CD14-positive monocyte (primary cell): ENCODE results near the gene COX11. TPM values are rescaled to one million over a fixed set of nuclear protein-coding genes. Genes with fewer than 3 reads are reported as not detected.

Source experiments
- DNase-seq, 3 donors: peaks; one replicate each; pipeline ENCODE4 v3.0.0-alpha.2; 2011 to 2022
- H2AFZ ChIP-seq: 2 replicates; pipeline ENCODE4 v1.6.0; 2012; ENCODE audit warnings: mild to moderate bottlenecking, low read depth, low read length, inconsistent platforms; ENCODE audit not compliant: insufficient read depth, poor library complexity, severe bottlenecking
- H3K27ac ChIP-seq, 2 donors: 1 replicate in 1 of 2; 2 replicates in 1 of 2; pipeline ENCODE4 v1.5.1; 2012 to 2013; ENCODE audit warnings: low read length in 2 of 2, control low read depth in 1 of 2, inconsistent platforms in 1 of 2, low read depth in 1 of 2, mild to moderate bottlenecking in 1 of 2
- H3K27me3 ChIP-seq, 2 donors: one replicate each; pipeline versions ENCODE4 v1.6.0 to v1.6.1; 2011 to 2013; ENCODE audit warnings: low read length in 2 of 2; ENCODE audit not compliant: control insufficient read depth in 2 of 2, insufficient read depth in 2 of 2
- H3K36me3 ChIP-seq, 2 donors: replicated peaks in 1 of 2; 1 replicate in 1 of 2; 2 replicates in 1 of 2; pipeline versions ENCODE4 v1.5.1 to v1.6.1; 2012 to 2013; ENCODE audit warnings: low read length in 2 of 2, control low read depth in 1 of 2, inconsistent platforms in 1 of 2, mild to moderate bottlenecking in 1 of 2; ENCODE audit not compliant: insufficient read depth in 2 of 2, control insufficient read depth in 1 of 2
- H3K4me1 ChIP-seq, 2 donors: 1 replicate in 1 of 2; 2 replicates in 1 of 2; pipeline versions ENCODE4 v1.5.1 to v1.6.1; 2012 to 2013; ENCODE audit warnings: low read length in 2 of 2, control low read depth in 1 of 2, inconsistent platforms in 1 of 2, mild to moderate bottlenecking in 1 of 2, moderate library complexity in 1 of 2; ENCODE audit not compliant: insufficient read depth in 2 of 2, control insufficient read depth in 1 of 2
- H3K4me2 ChIP-seq: replicated peaks from 2 replicates; pipeline ENCODE3; 2012; ENCODE audit warnings: low read length, moderate library complexity, mild to moderate bottlenecking; ENCODE audit not compliant: poor library complexity, severe bottlenecking; ENCODE audit errors: extremely low read depth
- H3K4me3 ChIP-seq, 3 experiments: fragments of 200-600 bp in 1 of 3; sonication (generic) in 1 of 3; replicated peaks in 1 of 3; 1 replicate in 2 of 3; 2 replicates in 1 of 3; pipeline ENCODE4 v1.5.1; 2011 to 2013; ENCODE audit warnings: low read length in 3 of 3, mild to moderate bottlenecking in 3 of 3, control low read depth in 2 of 3, low read depth in 2 of 3, inconsistent platforms in 1 of 3, moderate library complexity in 1 of 3
- H3K79me2 ChIP-seq: 2 replicates; pipeline ENCODE4 v1.6.0; 2012; ENCODE audit warnings: mild to moderate bottlenecking, control low read depth, inconsistent platforms, low read length, moderate library complexity; ENCODE audit not compliant: insufficient read depth
- H3K9ac ChIP-seq: 2 replicates; pipeline ENCODE4 v1.6.0; 2017; ENCODE audit warnings: low read length, mild to moderate bottlenecking; ENCODE audit not compliant: insufficient read depth, poor library complexity, severe bottlenecking
- H3K9me3 ChIP-seq, 2 donors: replicated peaks in 1 of 2; 1 replicate in 1 of 2; 2 replicates in 1 of 2; pipeline versions ENCODE4 v1.5.1 to v1.6.1; 2012 to 2013; ENCODE audit warnings: low read length in 2 of 2, control low read depth in 1 of 2; ENCODE audit not compliant: control insufficient read depth in 1 of 2, insufficient read depth in 1 of 2
- H4K20me1 ChIP-seq: 2 replicates; pipeline ENCODE4 v1.6.0; 2012; ENCODE audit warnings: mild to moderate bottlenecking, low read length, control low read depth, moderate library complexity; ENCODE audit not compliant: insufficient read depth
- H3K27ac Mint-ChIP-seq, 7 donors: one replicate each; pipeline ENCODE4 v1.8.0; 2020; ENCODE audit warnings: mild to moderate bottlenecking in 7 of 7, mixed read lengths in 7 of 7, moderate library complexity in 6 of 7, inconsistent platforms in 2 of 7
- H3K27me3 Mint-ChIP-seq, 3 donors: one replicate each; pipeline ENCODE4 v1.8.0; 2021 to 2022; ENCODE audit warnings: low read depth in 3 of 3, mild to moderate bottlenecking in 3 of 3, mixed read lengths in 3 of 3, moderate library complexity in 3 of 3, inconsistent platforms in 1 of 3
- H3K36me3 Mint-ChIP-seq, 2 donors: one replicate each; pipeline ENCODE4 v1.8.0; 2020; ENCODE audit warnings: mixed read lengths in 2 of 2, inconsistent platforms in 1 of 2, mild to moderate bottlenecking in 1 of 2
- H3K4me1 Mint-ChIP-seq: one replicate; pipeline ENCODE4 v1.8.0; 2020; ENCODE audit warnings: mild to moderate bottlenecking, mixed read lengths
- H3K4me3 Mint-ChIP-seq, 2 donors: one replicate each; pipeline ENCODE4 v1.8.0; 2020; ENCODE audit warnings: mild to moderate bottlenecking in 2 of 2, mixed read lengths in 2 of 2, moderate library complexity in 1 of 2
- H3K9me3 Mint-ChIP-seq, 7 donors: one replicate each; pipeline ENCODE4 v1.8.0; 2020 to 2022; ENCODE audit warnings: mixed read lengths in 7 of 7, mild to moderate bottlenecking in 6 of 7, moderate library complexity in 6 of 7, inconsistent platforms in 2 of 7
- CTCF ChIP-seq: fragments of 200-600 bp; IDR thresholded peaks from one replicate; pipeline ENCODE4 v1.8.0; 2022; ENCODE audit warnings: antibody characterized with exemption, mild to moderate bottlenecking
- WGBS: methylation state at CpG from one replicate; pipeline ENCODE4 v1.1.5; 2013; ENCODE audit warnings: missing lambda C conversion rate; ENCODE audit not compliant: insufficient coverage; 5-methylcytosine and 5-hydroxymethylcytosine counted together
- intact Hi-C, 2 donors: fragments of 100-400 bp; cut with micrococcal nuclease; formaldehyde crosslinking; loops; one replicate each; pipeline versions ENCODE4 v1.15.0 to v1.15.1; 2023
- polyA plus RNA-seq, 3 donors: library from polyadenylated mRNA; depleted of rRNA in 1 of 3; unstranded in 2 of 3; stranded (reverse) in 1 of 3; fragments of 300-500 nt in 2 of 3; fragments of >200 nt in 1 of 3; fragmentation: Illumina TruSeq in 2 of 3; gene quantifications; 1 replicate in 2 of 3; 2 replicates in 1 of 3; pipeline ENCODE4 v1.2.3, GENCODE V29; 2012 to 2021

The COX11 gene
- polyA plus RNA-seq, 3 donors: 13.2 to 24.8 (median 14.7) TPM

GRCh38 chr17:54976316-54976715, 7.9 kb upstream of the COX11 start:
- WGBS: 100% methylated on average over 2 of the region's 3 CpGs
- H3K4me3 Mint-ChIP-seq: no peak overlapping the region

GRCh38 chr17:54974759-54975158, 6.3 kb upstream of the COX11 start:
- no peaks in the 10 kb centered on the region for H3K79me2 ChIP-seq
- 100% methylated on average over 1 of the region's 3 CpGs for WGBS
- no peaks in the 10 kb centered on the region for H3K36me3 Mint-ChIP-seq

More at GRCh38 chr17:54976316-54976715, 7.9 kb upstream of the COX11 start:
- H3K4me1 Mint-ChIP-seq: peaks cover 1% of the 10 kb centered on the region
- Histone ChIP-seq H3K4me2 (no peak overlapping the region), H4K20me1 (no peaks in the 10 kb centered on the region), H2AFZ (no peak overlapping the region), H3K4me3 (no peak overlapping the region), H3K79me2 (no peaks in the 10 kb centered on the region), H3K9ac (no peak overlapping the region), H3K9me3 (peaks cover 7% of the 10 kb centered on the region in 2 donors), H3K36me3 (no peaks in the 10 kb centered on the region), H3K27me3 (no peaks in the 10 kb centered on the region), H3K4me1 (no peaks in the 10 kb centered on the region), H3K27ac (no peak overlapping the region)
- DNase-seq: no peak
- H3K9me3 Mint-ChIP-seq: peaks cover 4 to 12% (median 8%) of the 10 kb centered on the region in 7 donors
- TF ChIP-seq CTCF: no peak
- intact Hi-C loops: no loop called here
- H3K27ac Mint-ChIP-seq: no peak overlapping the region
- H3K27me3 Mint-ChIP-seq: peaks cover 0 to 1% (median 0%) of the 10 kb centered on the region in 3 donors
- no peaks in the 10 kb centered on the region for H3K36me3 Mint-ChIP-seq

More at GRCh38 chr17:54974759-54975158, 6.3 kb upstream of the COX11 start:
- Histone ChIP-seq H3K9ac (no peak overlapping the region), H4K20me1 (no peaks in the 10 kb centered on the region), H3K4me1 (no peaks in the 10 kb centered on the region), H3K4me3 (no peak overlapping the region), H3K4me2 (no peak overlapping the region), H3K36me3 (no peaks in the 10 kb centered on the region), H3K27me3 (no peaks in the 10 kb centered on the region), H2AFZ (no peak overlapping the region), H3K27ac (no peak overlapping the region), H3K9me3 (no peaks in the 10 kb centered on the region)
- no peak for DNase-seq
- no peak overlapping the region for H3K27ac Mint-ChIP-seq
- H3K4me3 Mint-ChIP-seq: no peak overlapping the region
- no peak for TF ChIP-seq CTCF
- peaks cover 1% of the 10 kb centered on the region for H3K4me1 Mint-ChIP-seq
- peaks cover 0 to 1% (median 0%) of the 10 kb centered on the region in 3 donors for H3K27me3 Mint-ChIP-seq
- intact Hi-C loops: no loop called here
- peaks cover 0 to under 1% (median 0%) of the 10 kb centered on the region in 7 donors for H3K9me3 Mint-ChIP-seq
